Measurements from ENCODE around the gene ABCG1.

Gene ABCG1

GRCh38 chr21:42239556-42239955 lies 20.6 kb downstream of the ABCG1 start:
- TF ChIP-seq CTCF (IDR thresholded peaks at IDR 0.05; ENCODE audit: low read depth, low read length) = no peak
- H3K4me3 ChIP-seq (ENCODE audit: low read depth, low read length) = no peak overlapping the region

GRCh38 chr21:42239973-42240372 lies 21.0 kb downstream of the ABCG1 start:
- no peak overlapping the region for H3K4me3 ChIP-seq (ENCODE audit: low read depth, low read length)
- TF ChIP-seq CTCF (IDR thresholded peaks at IDR 0.05; ENCODE audit: low read depth, low read length) = no peak

GRCh38 chr21:42242611-42243010 lies 23.7 kb downstream of the ABCG1 start:
- H3K4me3 ChIP-seq (ENCODE audit: low read depth, low read length) = no peak overlapping the region
- TF ChIP-seq CTCF (IDR thresholded peaks at IDR 0.05; ENCODE audit: low read depth, low read length) = no peak

GRCh38 chr21:42243026-42243425 lies 24.1 kb downstream of the ABCG1 start:
- H3K4me3 ChIP-seq (ENCODE audit: low read depth, low read length) = no peak overlapping the region
- TF ChIP-seq CTCF (IDR thresholded peaks at IDR 0.05; ENCODE audit: low read depth, low read length) = no peak

- H3K4me3 ChIP-seq (ENCODE audit: low read depth, low read length) = no peak overlapping the region
- TF ChIP-seq CTCF (IDR thresholded peaks at IDR 0.05; ENCODE audit: low read depth, low read length) = no peak
Observed at GRCh38 chr21:42245331-42246193, 26.6 kb downstream of the ABCG1 start.

- no peak for TF ChIP-seq CTCF (IDR thresholded peaks at IDR 0.05; ENCODE audit: low read depth, low read length)
- no peak overlapping the region for H3K4me3 ChIP-seq (ENCODE audit: low read depth, low read length)
Observed at GRCh38 chr21:42247716-42248115, 28.8 kb downstream of the ABCG1 start.

GRCh38 chr21:42248241-42248640 lies 29.3 kb downstream of the ABCG1 start:
- no peak for TF ChIP-seq CTCF (IDR thresholded peaks at IDR 0.05; ENCODE audit: low read depth, low read length)
- no peak overlapping the region for H3K4me3 ChIP-seq (ENCODE audit: low read depth, low read length)
